NCI-H2171 treated with DMSO at 0.1 percent for 48 hours (cell line): ENCODE results near the gene RNF114.
"Not testable (repeated sequence)": the region's sequence is repeated elsewhere in the genome, so short reads cannot be mapped to it uniquely, and the experiment has no call there.

Experiments
- DNase-seq: peaks from one replicate; lab custom pipeline; 2025; lab: John Stamatoyannopoulos, UW

Gene RNF114

DNA sequence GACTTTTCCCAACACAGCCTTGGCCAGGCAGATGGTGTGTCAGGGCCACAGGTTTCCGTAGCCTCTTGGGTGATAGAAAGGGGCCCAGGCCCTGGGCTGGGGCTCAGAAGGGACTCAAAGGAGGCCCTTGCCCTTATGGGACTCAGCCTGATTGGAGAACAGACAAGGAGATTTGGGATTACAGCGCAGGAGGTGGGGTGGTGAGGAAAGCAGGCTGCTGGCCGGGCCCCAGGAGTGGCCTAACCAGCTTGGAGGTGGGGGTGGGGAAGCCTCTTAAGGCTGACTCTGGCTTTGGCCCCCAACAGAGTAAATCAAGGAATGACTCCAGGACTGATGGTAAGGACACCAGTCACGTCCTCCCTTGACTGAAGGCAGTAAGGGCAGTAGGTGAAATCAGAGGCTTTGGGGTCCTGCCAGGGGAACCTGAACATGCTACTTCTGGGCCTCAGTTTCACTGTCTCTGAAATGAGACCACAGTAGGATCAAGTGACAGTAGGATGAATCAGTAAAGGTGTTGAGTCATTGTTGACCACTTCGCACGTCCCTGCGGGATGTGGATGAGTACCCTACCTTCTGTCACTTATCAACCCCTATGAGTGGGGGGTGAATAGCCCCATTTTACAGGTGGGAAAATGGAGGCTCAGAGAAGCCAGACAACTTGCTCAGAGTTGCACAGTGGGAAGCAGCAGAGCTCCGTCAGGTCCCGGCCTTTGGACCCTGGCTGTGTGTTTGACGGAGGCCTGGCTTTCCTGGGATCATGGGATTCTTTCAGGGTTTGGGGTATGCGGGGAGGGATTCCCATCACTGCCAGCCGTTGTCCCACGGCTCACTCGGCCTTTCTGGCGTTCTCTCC lies 51.0 kb downstream of the RNF114 start:
- DNase-seq: no peak

DNA sequence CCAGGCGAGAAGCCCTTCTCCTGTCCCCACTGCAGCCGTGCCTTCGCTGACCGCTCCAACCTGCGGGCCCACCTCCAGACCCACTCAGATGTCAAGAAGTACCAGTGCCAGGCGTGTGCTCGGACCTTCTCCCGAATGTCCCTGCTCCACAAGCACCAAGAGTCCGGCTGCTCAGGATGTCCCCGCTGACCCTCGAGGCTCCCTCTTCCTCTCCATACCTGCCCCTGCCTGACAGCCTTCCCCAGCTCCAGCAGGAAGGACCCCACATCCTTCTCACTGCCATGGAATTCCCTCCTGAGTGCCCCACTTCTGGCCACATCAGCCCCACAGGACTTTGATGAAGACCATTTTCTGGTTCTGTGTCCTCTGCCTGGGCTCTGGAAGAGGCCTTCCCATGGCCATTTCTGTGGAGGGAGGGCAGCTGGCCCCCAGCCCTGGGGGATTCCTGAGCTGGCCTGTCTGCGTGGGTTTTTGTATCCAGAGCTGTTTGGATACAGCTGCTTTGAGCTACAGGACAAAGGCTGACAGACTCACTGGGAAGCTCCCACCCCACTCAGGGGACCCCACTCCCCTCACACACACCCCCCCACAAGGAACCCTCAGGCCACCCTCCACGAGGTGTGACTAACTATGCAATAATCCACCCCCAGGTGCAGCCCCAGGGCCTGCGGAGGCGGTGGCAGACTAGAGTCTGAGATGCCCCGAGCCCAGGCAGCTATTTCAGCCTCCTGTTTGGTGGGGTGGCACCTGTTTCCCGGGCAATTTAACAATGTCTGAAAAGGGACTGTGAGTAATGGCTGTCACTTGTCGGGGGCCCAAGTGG lies 51.9 kb downstream of the RNF114 start:
- DNase-seq: no peak

DNA sequence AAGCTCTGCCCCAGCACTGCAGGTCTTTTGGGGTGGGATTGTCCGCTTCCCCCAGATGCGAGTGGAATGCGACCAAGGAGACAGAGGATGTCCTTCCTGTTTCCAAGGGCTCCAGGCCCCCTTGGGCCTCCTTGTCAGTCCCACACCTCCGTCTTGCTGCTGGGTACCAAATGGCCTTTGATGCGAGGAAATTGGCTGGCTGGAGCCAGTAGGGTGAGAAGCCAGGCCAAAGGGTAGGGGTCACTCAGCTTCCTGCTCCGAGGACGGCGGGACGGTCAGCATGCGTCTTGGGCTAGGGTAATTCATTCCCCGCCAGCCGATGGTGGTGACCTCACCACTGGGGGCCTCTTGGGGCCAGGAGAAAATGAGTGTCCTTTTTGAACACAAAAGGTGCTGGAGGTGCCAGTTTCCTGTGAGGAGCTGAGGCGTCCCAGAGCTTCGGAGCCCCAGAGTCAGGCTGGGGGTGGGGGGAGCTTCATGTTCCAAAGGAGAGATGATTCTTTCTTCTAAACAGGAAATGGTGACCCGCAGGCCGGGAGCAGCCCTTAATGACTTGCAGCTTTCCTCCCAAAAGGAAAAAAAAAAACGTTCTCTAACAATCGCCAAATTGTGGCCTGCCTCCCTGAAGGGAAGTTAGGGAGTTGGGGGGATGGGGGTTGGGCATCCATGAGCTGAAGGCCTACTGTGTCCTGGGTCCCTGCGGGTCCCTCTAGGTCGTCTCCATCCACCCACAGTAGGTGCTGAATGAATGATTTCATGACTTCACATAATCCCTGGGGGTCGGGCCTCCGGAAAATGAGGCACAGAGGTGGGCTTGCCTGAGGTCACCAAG lies 53.3 kb downstream of the RNF114 start:
- no peak for DNase-seq

DNA sequence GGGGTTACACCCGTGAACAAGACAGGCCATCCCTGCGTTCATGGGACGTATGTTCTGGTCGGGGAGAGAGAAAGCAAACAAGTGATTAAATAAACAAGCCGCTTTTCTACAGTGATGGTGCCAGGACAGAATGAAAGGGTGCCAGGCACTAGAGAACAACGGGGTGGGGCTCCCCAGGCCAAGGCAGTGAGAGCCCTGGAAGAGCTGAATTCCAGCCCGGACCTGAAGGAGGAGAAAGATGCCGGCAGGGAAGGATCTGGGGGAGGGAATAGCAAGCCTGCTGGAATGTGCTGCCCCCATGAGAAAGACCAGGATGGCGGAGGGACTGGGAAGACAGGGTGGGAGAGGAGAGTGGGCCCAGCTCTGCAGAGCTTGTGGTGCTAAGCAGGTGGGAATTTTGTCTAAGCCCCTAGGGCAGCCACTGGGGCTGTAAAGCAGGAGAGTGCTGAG lies 54.1 kb downstream of the RNF114 start:
- no peak for DNase-seq

DNA sequence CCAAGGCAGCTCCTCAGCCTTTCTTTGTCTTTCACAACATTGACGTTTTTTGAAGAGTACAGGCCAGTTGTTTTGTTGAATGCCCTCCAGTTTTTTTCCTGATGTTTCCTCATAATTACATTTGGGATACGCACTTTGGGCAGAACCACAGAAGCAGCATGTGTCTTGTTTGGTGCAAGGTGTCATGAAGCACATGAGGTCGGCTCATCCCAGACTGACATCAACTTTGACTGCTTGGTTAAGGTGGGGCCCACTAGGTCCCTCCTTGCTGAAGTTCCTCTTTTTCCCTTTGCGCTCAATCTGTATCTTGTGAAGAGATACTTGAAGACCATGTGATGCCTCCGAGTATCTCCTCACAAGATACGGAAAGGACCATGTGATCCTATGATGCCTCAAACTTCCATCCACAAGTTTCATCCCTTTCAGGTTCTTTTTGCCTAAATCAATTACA lies 57.1 kb downstream of the RNF114 start:
- no peak for DNase-seq

DNA sequence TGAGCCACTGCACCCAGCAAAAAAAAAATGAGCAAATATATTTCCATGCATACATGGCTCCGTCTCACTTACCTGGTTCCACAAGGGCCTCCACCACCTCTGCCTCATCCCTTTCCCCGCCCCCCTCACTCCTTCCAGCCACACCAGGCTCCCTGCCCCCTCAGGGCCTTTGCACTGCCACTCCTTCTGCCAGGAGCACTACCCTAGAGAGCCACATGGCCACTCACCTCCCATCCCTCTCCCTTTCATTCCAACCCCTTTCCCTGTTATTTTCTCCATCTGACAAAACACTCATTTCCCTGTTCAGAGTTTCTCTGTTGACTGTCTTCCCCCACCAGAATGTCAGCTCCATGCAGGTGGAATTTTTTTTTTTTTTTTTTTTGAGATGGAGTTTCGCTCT lies 59.4 kb downstream of the RNF114 start:
- no peak for DNase-seq

DNA sequence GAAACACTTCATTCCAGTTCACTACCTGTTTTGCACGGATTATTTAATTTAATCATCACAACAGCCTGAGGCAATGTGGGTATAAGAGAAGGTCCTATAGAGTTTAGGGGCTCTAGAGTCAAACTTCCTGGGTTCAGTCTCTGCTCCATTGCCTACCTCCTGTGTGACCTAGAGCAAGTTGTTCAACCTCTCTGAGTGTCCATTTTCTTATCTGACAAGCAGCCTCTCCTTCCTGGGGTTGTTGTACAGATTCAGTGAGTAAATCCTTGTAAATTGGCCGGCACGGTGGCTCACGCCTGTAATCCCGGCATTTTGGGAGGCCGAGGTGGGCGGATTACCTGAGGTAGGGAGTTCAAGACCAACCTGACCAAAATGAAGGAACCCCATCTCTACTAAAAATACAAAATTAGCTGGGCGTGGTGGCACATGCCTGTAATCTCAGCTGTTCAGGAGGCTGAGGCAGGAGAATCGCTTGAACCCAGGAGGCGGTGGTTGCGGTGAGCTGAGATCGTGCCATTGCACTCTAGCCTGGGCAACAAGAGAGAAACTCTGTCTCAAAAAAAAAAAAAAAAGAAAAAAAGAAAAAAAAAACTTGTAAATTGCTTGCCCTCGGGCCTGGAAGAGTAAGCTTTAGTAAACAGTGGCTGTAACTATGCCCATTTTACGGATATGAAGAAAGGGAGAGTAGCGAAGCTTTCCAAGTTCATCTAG lies 62.4 kb downstream of the RNF114 start:
- DNase-seq: not testable (repeated sequence)

DNA sequence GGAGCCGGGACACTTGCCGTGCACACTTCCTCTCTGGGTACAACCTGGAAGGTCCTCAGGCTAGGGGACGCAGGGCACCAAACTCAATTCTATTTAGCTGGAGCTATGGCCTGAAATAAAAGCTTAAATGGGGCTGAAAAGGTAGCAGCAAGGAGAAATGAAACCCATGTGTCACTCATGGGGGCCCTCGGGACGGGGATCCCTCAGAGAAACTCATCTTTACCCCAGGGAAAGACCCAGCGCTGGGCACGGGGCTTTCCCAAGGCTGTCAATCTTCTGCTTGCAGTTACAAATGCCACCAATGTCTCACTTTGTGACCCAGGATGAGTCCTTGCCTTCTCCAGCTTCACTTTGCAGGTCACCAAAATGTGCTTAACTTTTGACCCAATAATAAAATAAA lies 63.1 kb downstream of the RNF114 start:
- no peak for DNase-seq

DNA sequence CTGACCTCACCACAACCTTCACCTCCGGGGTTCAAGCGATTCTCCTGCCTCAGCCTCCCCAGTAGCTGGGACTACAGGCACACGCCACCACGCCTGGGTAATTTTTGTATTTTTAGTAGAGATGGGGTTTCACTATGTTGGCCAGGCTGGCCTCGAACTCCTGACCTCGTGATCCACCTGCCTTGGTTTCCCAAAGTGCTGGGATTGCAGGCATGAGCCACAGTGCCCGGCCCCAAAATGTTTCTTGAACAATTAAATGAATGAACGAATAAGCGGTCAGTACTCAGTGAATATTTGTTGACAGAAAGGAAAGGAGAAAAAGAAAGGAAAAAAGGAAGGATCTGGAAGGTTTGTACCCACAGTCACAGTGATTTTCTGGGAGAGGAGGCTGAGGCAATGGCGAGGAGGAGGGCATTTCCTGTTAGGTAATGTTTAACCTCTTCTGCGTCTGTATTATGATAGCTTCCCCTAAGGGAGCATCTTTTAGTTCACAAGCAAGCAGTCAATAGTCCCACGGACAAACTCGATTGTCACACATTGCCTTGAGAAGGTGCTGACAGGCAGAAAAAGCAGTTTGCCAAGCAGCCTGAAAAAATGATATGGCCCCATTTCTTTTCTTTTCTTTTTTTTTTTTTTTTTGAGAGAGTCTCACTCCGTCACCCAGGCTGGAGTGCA lies 64.5 kb downstream of the RNF114 start:
- DNase-seq: not testable (repeated sequence)

DNA sequence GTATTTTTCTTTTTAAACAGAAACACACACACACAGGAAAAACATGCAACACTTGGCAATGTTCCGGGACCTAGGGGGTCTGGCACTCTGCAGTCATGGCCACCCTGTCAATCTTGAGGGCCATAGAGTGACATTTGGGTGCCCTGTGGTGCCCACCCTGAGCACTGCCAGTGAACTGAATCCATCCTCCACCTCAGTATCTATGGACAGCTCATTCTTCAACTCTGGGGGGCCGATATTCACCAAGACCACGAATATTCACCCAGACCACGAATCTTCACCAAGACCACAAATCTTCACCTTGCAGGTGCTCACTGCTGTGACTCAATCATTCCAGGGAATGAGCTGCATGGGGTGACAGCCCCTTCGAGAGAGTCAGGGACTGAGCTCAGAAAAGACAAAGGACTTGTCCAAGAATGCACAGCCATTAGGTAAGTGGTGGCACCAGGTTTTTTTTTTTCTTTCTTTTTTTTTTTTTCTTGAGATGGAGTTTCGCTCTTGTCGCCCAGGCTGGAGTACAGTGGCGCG lies 65.7 kb downstream of the RNF114 start:
- no peak for DNase-seq

DNA sequence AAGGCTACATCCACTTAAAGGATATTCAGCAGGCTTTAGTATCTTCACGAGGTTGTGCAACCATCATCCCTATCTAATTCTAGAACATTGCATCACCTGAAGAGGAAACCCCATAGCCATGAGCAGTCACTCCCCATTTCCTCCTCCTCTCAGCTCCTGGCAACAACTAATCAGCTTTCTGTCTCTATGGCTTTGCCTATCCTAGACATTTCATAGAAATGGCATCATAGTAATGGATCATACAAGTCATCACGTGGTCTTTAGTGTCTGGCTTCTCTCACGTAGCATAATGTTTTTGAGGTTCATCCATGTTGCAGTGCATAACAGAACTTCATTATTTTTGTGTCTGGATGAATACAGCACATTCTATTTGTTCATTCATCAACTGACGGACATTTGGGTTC lies 67.1 kb downstream of the RNF114 start:
- no peak for DNase-seq
